ENCODE measurements around the gene FAM217B. TPM values are rescaled to one million over a fixed set of nuclear protein-coding genes. Genes with fewer than 3 reads are reported as not detected.

The FAM217B gene
- total RNA-seq, 2 donors from 2014 or later: 7.9 to 17.6 TPM

GRCh38 chr20:59908855-59909254 lies 31.3 kb upstream of the FAM217B start:
- Histone ChIP-seq H3K27me3 (no peaks in the 10 kb centered on the region), H3K4me3 (no peak overlapping the region), H3K27ac (no peak overlapping the region), H3K9me3 (no peaks in the 10 kb centered on the region), H3K4me1 (no peaks in the 10 kb centered on the region), H3K36me3 (no peaks in the 10 kb centered on the region)
- TF ChIP-seq CTCF (IDR thresholded peaks at IDR 0.05): no peak
- no peak for DNase-seq (ENCODE audit: low spot score)

GRCh38 chr20:59911041-59911440 lies 29.1 kb upstream of the FAM217B start:
- TF ChIP-seq CTCF (IDR thresholded peaks at IDR 0.05): no peak
- no peak for DNase-seq (ENCODE audit: low spot score)
- Histone ChIP-seq H3K4me3 (no peak overlapping the region), H3K4me1 (no peaks in the 10 kb centered on the region), H3K27ac (no peak overlapping the region), H3K36me3 (no peaks in the 10 kb centered on the region), H3K27me3 (no peaks in the 10 kb centered on the region), H3K9me3 (no peaks in the 10 kb centered on the region)

- no peak overlapping the region for H3K27ac ChIP-seq
- no peaks in the 10 kb centered on the region for H3K36me3 ChIP-seq
- H3K27me3 ChIP-seq: no peaks in the 10 kb centered on the region
- DNase-seq (ENCODE audit: low spot score): no peak
- H3K9me3 ChIP-seq: no peaks in the 10 kb centered on the region
- H3K4me3 ChIP-seq: no peak overlapping the region
- H3K4me1 ChIP-seq: no peaks in the 10 kb centered on the region
- TF ChIP-seq CTCF (IDR thresholded peaks at IDR 0.05): no peak
These were observed 27.6 kb upstream of the FAM217B start for GRCh38 chr20:59912609-59913008.

- Histone ChIP-seq H3K4me3 (no peak overlapping the region), H3K4me1 (no peaks in the 10 kb centered on the region), H3K27ac (no peak overlapping the region), H3K36me3 (no peaks in the 10 kb centered on the region), H3K9me3 (no peaks in the 10 kb centered on the region), H3K27me3 (no peaks in the 10 kb centered on the region)
- TF ChIP-seq CTCF (IDR thresholded peaks at IDR 0.05): no peak
- DNase-seq (ENCODE audit: low spot score): no peak
These were observed 19.2 kb upstream of the FAM217B start for GRCh38 chr20:59920944-59921343.

GRCh38 chr20:59923514-59923913 lies 16.7 kb upstream of the FAM217B start:
- no peak for TF ChIP-seq CTCF (IDR thresholded peaks at IDR 0.05)
- Histone ChIP-seq H3K27ac (no peak overlapping the region), H3K4me1 (no peaks in the 10 kb centered on the region), H3K4me3 (no peak overlapping the region), H3K36me3 (no peaks in the 10 kb centered on the region), H3K9me3 (no peaks in the 10 kb centered on the region), H3K27me3 (no peaks in the 10 kb centered on the region)
- no peak for DNase-seq (ENCODE audit: low spot score)

- no peaks in the 10 kb centered on the region for H3K4me1 ChIP-seq
- H3K4me3 ChIP-seq: no peak overlapping the region
- H3K27ac ChIP-seq: no peak overlapping the region
- H3K36me3 ChIP-seq: no peaks in the 10 kb centered on the region
- no peaks in the 10 kb centered on the region for H3K27me3 ChIP-seq
- no peaks in the 10 kb centered on the region for H3K9me3 ChIP-seq
- DNase-seq (ENCODE audit: low spot score): no peak
- TF ChIP-seq CTCF (IDR thresholded peaks at IDR 0.05): no peak
These were observed 14.8 kb upstream of the FAM217B start for GRCh38 chr20:59925359-59925758.

Data from right atrium auricular region (tissue), 2 donors.